Sigmoid colon (tissue), 4 donors: Measurements from ENCODE around the gene CDX1.

Experiments used
- EP300 ChIP-seq, 4 donors: sonication (generic); formaldehyde crosslinking; IDR thresholded peaks; one replicate each; pipeline ENCODE4 v1.6.1; 2017; ENCODE audit warnings: antibody characterized with exemption in 4 of 4
- POLR2A ChIP-seq, 2 donors: fragments of 450-650 bp; IDR thresholded peaks; one replicate each; pipeline ENCODE4 v1.6.1; 2016; ENCODE audit warnings: antibody characterized with exemption in 2 of 2, mild to moderate bottlenecking in 2 of 2, moderate library complexity in 2 of 2
- POLR2AphosphoS5 ChIP-seq, 4 donors: sonication (generic); formaldehyde crosslinking; IDR thresholded peaks; one replicate each; pipeline ENCODE4 v1.6.1; 2017; ENCODE audit warnings: antibody characterized with exemption in 4 of 4
- TF ChIP-seq, protein P1 (sequence below), 4 experiments: fragments of 450-650 bp in 3 of 4; fragments of 200-600 bp in 1 of 4; IDR thresholded peaks; one replicate each; pipeline ENCODE4 v1.5.1; 2016 to 2019; ENCODE audit warnings: antibody characterized with exemption in 4 of 4, mild to moderate bottlenecking in 3 of 4, moderate library complexity in 2 of 4

- TF ChIP-seq, protein P1, sequence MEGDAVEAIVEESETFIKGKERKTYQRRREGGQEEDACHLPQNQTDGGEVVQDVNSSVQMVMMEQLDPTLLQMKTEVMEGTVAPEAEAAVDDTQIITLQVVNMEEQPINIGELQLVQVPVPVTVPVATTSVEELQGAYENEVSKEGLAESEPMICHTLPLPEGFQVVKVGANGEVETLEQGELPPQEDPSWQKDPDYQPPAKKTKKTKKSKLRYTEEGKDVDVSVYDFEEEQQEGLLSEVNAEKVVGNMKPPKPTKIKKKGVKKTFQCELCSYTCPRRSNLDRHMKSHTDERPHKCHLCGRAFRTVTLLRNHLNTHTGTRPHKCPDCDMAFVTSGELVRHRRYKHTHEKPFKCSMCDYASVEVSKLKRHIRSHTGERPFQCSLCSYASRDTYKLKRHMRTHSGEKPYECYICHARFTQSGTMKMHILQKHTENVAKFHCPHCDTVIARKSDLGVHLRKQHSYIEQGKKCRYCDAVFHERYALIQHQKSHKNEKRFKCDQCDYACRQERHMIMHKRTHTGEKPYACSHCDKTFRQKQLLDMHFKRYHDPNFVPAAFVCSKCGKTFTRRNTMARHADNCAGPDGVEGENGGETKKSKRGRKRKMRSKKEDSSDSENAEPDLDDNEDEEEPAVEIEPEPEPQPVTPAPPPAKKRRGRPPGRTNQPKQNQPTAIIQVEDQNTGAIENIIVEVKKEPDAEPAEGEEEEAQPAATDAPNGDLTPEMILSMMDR (IDR thresholded peaks at IDR 0.05) = no peak
- TF ChIP-seq POLR2AphosphoS5 (IDR thresholded peaks at IDR 0.05) (no peak), POLR2A (IDR thresholded peaks at IDR 0.05) (no peak), EP300 (IDR thresholded peaks at IDR 0.05) (no peak)
Measured at GRCh38 chr5:150163547-150164059, 3.0 kb upstream of the CDX1 start.
